ENCODE measurements around the gene PDE1A.

PDE1A gene

DNA sequence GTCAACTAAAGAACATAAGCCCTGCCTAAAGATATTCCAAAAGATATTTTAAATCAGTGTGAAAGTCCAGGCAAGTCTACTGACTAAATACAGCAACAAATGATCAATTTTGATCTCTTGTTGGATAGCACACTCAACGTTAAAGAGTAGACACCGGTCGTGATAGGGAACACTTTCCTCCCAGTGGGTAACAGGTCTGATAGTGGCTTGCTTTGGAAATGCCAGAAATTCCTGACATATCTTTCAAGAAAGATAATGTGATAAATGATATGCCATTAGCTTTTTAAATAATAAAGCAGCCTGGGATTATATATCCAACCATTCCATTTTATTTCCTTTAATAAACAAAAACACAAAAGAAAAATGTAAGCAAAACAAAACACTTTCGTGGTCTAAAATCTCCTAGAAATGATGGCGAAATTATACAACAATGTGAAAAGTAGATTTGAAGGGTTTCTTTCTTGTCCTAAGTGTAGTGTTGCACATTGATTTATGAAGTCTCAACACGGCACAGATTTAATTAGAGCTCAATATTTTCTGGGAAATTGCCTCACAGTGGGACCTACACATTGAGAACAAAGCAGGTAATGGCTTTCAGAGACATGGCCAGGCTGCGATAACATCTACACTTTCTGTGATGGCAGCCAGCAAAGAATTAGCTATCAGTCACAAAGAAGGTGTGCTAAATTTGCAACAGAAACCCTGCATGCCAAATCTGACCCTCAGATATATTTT lies 282.6 kb downstream of the PDE1A start:
- in situ Hi-C loops (cut with MboI; ENCODE audit: low sequenced_read_pairs) = no loop called here

DNA sequence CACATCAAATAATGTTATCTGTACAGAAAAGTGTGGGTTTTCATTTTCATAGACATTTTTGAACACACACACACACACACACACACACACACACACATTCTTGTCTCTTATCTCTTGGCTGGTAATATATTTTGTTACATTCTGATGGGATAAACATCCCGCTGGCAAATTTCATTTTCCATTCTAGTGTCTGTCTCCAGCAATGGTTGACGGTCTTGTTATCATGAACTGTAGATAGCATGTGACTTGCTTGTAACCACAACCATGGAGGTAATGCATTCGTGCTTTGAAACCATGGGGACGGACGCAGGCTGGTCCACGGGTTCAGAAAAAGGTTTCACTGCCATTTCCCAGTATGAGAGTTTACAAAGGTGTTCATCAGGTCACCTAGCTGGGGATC lies 284.8 kb downstream of the PDE1A start:
- in situ Hi-C loops (cut with MboI; ENCODE audit: low sequenced_read_pairs) = no loop called here

- in situ Hi-C loops (cut with MboI; ENCODE audit: low sequenced_read_pairs) = no loop called here
These were observed 292.6 kb downstream of the PDE1A start for GRCh38 chr2:182134201-182134600.

- in situ Hi-C loops (cut with MboI; ENCODE audit: low sequenced_read_pairs) = no loop called here
These were observed 293.5 kb downstream of the PDE1A start for GRCh38 chr2:182133195-182133891.

DNA sequence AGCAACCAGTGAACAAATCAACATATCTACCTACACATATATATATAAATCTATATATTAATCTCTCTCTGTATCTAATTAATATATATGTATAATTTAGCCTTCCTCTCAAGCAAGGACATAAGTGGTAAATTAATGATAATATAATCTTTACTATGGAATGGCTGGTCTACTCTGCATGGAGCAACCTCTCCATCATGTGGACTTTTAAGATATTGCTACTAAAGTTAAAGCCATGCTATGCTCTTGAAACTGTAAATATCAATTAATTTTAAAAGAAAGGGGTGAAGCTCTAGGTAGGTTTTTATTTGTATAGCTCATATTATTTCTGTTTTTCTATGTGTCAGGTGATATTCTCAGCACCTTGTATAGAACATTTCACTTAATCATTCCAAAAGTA lies 294.2 kb downstream of the PDE1A start:
- in situ Hi-C loops (cut with MboI; ENCODE audit: low sequenced_read_pairs) = no loop called here

- in situ Hi-C loops (cut with MboI; ENCODE audit: low sequenced_read_pairs) = no loop called here
These were observed 297.8 kb downstream of the PDE1A start for GRCh38 chr2:182128821-182129707.

DNA sequence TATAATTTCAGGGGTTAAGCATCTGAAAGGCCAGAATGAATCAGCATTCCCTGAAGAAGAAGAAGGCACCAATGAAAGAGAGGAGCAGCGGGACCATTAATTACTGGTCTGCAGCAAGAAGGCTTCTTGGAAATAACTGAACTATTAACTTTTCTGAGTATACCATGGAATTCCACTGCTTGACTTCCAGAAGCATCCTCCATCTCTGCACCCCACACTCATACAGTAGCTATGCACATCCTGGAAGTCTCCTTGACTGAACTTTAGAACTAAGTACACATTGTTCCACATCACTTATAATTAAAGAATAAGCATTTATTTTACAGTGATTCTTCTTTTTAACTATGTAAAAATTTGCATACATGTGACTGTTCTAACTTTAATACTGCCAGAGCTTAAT lies 309.6 kb downstream of the PDE1A start:
- in situ Hi-C loops (cut with MboI; ENCODE audit: low sequenced_read_pairs) = no loop called here

- in situ Hi-C loops (cut with MboI; ENCODE audit: low sequenced_read_pairs) = no loop called here
These were observed 310.1 kb downstream of the PDE1A start for GRCh38 chr2:182116774-182117173.

DNA sequence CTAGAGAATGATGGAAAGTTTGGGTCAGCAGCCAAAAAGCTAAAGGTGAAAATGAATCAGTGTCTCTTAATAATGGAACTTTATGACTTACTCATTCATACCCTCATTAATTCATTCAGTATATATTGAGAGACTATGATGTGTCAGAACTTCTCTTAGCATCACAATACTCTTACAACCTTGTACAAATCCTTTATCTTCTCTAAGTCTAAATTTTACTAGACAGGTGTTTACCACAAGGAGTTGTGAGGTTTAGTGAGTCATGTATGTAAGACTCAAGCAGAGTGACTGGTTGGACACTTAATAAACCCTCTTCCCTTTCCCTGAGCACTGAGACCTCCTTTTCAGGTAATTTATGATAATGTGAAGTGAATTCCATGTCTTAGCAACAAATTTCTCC lies 311.6 kb downstream of the PDE1A start:
- in situ Hi-C loops (cut with MboI; ENCODE audit: low sequenced_read_pairs) = no loop called here

DNA sequence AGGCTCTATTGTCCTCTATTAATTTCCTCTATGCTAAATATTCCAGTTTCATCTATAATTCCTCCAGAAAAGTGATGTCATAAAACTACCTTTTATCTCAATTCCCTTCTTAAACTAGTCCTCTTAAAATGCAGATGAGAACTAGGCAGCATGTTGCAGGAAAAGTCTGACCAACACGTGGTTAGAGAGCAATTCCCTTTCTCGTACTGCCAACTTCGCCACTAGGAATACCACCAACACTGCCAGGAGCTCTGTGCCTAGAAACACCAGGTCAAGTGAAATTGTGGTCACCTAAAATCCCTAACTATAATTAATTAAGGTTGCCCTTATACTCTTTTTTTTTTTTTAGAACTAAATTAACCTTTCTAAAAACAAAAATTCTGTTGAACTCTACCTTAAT lies 313.5 kb downstream of the PDE1A start:
- in situ Hi-C loops (cut with MboI; ENCODE audit: low sequenced_read_pairs) = no loop called here

- in situ Hi-C loops (cut with MboI; ENCODE audit: low sequenced_read_pairs) = no loop called here
These were observed 316.5 kb downstream of the PDE1A start for GRCh38 chr2:182110347-182110746.

GRCh38 chr2:182103526-182103925 lies 323.3 kb downstream of the PDE1A start:
- in situ Hi-C loops (cut with MboI; ENCODE audit: low sequenced_read_pairs) = no loop called here

DNA sequence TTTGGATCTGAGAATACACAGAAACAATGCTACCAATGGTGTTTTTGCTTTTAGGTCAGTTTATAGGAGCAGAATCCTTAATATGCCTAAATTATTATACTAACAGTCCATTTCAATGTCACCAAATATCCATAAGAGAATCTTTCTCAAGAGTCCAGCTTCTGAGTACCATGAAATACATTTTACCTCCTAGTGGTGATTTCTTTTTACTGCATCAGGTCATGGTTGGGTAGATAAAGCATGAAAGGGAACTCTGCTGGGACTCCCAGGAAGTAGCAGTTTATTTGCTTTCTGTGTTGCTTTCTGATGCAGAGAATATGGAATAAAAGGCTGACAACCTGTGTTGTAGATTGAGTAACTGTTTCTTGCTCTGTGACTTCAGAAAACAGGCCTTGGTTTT lies 325.6 kb downstream of the PDE1A start:
- in situ Hi-C loops (cut with MboI; ENCODE audit: low sequenced_read_pairs) = no loop called here

DNA sequence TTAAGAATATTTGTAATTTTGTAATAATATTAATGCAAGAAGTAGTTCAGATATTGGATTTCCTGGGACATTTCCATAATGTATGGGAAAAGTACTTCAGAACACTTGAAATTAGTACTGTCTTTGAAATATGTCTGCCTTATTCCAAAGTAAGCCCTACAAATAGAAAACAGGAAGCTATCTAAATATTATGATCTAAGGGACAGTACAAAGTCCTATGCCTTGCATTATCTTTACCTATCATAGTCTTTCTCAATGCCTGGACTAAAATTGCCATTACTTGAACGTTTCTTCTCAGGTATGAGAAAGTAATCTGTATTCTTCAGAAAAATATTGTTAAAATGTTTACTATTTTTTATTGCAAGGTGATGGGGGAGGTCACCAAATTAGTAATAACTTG lies 328.2 kb downstream of the PDE1A start:
- in situ Hi-C loops (cut with MboI; ENCODE audit: low sequenced_read_pairs) = loop anchor here (25.0 kb wide), 2 partner anchors 336 to 1011 kb away; no protein-coding TSS in a partner anchor

- in situ Hi-C loops (cut with MboI; ENCODE audit: low sequenced_read_pairs) = loop anchor here (25.0 kb wide), 2 partner anchors 335 to 1010 kb away; no protein-coding TSS in a partner anchor
These were observed 329.2 kb downstream of the PDE1A start for GRCh38 chr2:182097571-182098164.

DNA sequence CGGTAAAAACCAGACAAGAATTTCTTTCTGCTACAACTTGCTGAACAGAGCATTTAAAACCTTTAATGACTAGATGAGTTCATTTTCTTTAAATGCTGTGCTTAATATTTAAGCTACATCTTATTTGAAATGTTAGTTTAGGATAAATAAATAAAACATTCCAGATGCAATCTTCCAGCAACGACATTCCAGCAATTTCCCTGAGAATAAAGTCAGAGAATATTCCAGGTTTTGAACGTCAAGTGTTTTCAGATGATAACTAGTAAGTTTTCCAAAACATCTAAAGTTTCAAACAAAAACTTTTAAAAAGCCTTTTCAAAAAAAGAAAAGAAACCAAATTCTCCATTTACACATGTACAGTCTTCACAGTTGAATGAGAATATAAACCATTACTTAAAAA lies 336.4 kb downstream of the PDE1A start:
- in situ Hi-C loops (cut with MboI; ENCODE audit: low sequenced_read_pairs) = loop anchor here (25.0 kb wide), 2 partner anchors 328 to 1003 kb away; no protein-coding TSS in a partner anchor

Measured in HL-60/S4 (cell line).